ENCODE measurements around the gene TRIM41. TPM values are rescaled to one million over a fixed set of nuclear protein-coding genes. Genes with fewer than 3 reads are reported as not detected.

TRIM41 gene
- total and polyA plus RNA-seq, 9 of the 15 experiments (the other 6 are each of a cell fraction or from before 2014, with no cell fraction given) = 1.8 to 47.6 (median 20.9) TPM

DNA sequence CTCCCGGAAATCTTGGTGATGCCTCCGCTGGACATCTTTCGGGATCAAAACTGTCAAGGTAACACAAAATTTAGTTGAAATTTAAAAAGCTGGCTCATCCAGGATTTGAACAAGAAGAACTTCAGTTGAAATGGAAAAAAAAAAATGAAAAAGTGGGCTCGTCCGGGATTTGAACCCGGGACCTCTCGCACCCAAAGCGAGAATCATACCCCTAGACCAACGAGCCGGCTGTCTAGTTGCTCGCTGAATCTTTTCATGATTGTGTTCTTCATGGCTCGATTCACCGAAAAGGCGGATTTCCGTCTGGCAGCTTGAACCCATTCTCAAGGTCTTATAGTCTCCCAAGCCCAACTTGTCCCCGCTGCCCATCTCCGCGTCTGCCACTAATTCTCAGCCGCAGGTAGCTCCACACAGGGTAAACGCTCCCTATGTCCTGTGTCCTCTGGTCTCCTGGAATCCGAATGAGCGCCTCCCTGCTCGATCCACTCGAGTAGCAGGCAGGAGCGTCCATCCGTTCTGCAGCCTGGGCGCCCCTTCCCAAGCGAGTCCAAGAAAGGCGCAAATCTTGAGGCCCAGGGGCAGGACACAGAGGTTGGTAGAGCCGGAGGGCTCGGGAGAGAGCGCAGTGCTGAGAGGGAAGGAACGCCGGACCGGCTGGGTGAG is 34.2 kb upstream of the TRIM41 start (continued):
- TF ChIP-seq WHSC1 (IDR thresholded peaks at IDR 0.05; ENCODE audit: low read length) (no peak), TEAD4 (IDR thresholded peaks at IDR 0.05; ENCODE audit: low read length) (peak; percentile 72), TEAD4 (CRISPR knock-in tag; IDR thresholded peaks at IDR 0.05; ENCODE audit: borderline replicate concordance) (no peak), SMARCA4 (IDR thresholded peaks at IDR 0.05) (no peak), HIVEP1 (CRISPR knock-in tag; IDR thresholded peaks at IDR 0.05) (no peak), FOXJ3 (CRISPR knock-in tag; IDR thresholded peaks at IDR 0.05) (no peak), CHD2 (IDR thresholded peaks at IDR 0.05; ENCODE audit: low read depth, low read length) (no peak), ARNT (IDR thresholded peaks at IDR 0.05) (0 out of 4 replicates have a peak, but pooled peaks of 1 of the 2 experiments have one; percentile 61), NR2C1 (IDR thresholded peaks at IDR 0.05) (no peak), NR2C1 (tag; IDR thresholded peaks at IDR 0.05) (no peak), DPF2 (IDR thresholded peaks at IDR 0.05) (no peak), ZNF436 (CRISPR knock-in tag; IDR thresholded peaks at IDR 0.05) (no peak), PHF8 (IDR thresholded peaks at IDR 0.05; ENCODE audit: borderline replicate concordance, low read length) (peak; percentile 24; the same call in 1 of the 2 replicates), HLTF (IDR thresholded peaks at IDR 0.05) (no peak), NFRKB (IDR thresholded peaks at IDR 0.05; ENCODE audit: low read depth) (0 out of 2 replicates have a peak, but pooled peaks have one; percentile 18)
- TF ChIP-seq, protein P1, sequence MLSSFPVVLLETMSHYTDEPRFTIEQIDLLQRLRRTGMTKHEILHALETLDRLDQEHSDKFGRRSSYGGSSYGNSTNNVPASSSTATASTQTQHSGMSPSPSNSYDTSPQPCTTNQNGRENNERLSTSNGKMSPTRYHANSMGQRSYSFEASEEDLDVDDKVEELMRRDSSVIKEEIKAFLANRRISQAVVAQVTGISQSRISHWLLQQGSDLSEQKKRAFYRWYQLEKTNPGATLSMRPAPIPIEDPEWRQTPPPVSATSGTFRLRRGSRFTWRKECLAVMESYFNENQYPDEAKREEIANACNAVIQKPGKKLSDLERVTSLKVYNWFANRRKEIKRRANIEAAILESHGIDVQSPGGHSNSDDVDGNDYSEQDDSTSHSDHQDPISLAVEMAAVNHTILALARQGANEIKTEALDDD (IDR thresholded peaks at IDR 0.05) = no peak
- TF ChIP-seq, protein P2, sequence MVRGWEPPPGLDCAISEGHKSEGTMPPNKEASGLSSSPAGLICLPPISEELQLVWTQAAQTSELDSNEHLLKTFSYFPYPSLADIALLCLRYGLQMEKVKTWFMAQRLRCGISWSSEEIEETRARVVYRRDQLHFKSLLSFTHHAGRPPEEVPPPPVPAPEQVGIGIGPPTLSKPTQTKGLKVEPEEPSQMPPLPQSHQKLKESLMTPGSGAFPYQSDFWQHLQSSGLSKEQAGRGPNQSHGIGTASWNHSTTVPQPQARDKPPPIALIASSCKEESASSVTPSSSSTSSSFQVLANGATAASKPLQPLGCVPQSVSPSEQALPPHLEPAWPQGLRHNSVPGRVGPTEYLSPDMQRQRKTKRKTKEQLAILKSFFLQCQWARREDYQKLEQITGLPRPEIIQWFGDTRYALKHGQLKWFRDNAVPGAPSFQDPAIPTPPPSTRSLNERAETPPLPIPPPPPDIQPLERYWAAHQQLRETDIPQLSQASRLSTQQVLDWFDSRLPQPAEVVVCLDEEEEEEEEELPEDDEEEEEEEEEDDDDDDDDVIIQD (CRISPR knock-in tag; IDR thresholded peaks at IDR 0.05) = no peak
- TF ChIP-seq, protein P3, sequence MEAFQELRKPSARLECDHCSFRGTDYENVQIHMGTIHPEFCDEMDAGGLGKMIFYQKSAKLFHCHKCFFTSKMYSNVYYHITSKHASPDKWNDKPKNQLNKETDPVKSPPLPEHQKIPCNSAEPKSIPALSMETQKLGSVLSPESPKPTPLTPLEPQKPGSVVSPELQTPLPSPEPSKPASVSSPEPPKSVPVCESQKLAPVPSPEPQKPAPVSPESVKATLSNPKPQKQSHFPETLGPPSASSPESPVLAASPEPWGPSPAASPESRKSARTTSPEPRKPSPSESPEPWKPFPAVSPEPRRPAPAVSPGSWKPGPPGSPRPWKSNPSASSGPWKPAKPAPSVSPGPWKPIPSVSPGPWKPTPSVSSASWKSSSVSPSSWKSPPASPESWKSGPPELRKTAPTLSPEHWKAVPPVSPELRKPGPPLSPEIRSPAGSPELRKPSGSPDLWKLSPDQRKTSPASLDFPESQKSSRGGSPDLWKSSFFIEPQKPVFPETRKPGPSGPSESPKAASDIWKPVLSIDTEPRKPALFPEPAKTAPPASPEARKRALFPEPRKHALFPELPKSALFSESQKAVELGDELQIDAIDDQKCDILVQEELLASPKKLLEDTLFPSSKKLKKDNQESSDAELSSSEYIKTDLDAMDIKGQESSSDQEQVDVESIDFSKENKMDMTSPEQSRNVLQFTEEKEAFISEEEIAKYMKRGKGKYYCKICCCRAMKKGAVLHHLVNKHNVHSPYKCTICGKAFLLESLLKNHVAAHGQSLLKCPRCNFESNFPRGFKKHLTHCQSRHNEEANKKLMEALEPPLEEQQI (IDR thresholded peaks at IDR 0.05) = no peak
- TF ChIP-seq, protein P4, sequence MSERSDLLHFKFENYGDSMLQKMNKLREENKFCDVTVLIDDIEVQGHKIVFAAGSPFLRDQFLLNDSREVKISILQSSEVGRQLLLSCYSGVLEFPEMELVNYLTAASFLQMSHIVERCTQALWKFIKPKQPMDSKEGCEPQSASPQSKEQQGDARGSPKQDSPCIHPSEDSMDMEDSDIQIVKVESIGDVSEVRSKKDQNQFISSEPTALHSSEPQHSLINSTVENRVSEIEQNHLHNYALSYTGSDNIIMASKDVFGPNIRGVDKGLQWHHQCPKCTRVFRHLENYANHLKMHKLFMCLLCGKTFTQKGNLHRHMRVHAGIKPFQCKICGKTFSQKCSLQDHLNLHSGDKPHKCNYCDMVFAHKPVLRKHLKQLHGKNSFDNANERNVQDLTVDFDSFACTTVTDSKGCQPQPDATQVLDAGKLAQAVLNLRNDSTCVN (CRISPR knock-in tag; IDR thresholded peaks at IDR 0.05) = no peak
- TF ChIP-seq, protein P5, sequence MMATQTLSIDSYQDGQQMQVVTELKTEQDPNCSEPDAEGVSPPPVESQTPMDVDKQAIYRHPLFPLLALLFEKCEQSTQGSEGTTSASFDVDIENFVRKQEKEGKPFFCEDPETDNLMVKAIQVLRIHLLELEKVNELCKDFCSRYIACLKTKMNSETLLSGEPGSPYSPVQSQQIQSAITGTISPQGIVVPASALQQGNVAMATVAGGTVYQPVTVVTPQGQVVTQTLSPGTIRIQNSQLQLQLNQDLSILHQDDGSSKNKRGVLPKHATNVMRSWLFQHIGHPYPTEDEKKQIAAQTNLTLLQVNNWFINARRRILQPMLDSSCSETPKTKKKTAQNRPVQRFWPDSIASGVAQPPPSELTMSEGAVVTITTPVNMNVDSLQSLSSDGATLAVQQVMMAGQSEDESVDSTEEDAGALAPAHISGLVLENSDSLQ (IDR thresholded peaks at IDR 0.05) = no peak
- TF ChIP-seq, protein P6, sequence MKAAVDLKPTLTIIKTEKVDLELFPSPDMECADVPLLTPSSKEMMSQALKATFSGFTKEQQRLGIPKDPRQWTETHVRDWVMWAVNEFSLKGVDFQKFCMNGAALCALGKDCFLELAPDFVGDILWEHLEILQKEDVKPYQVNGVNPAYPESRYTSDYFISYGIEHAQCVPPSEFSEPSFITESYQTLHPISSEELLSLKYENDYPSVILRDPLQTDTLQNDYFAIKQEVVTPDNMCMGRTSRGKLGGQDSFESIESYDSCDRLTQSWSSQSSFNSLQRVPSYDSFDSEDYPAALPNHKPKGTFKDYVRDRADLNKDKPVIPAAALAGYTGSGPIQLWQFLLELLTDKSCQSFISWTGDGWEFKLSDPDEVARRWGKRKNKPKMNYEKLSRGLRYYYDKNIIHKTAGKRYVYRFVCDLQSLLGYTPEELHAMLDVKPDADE (conservative IDR thresholded peaks at IDR 0.05; ENCODE audit: control insufficient read depth, low read depth, low read length) = peak; percentile 68

Measured in K562 (cell line).